Occipital lobe (tissue), 2 donors: ENCODE data around the gene GJB6. TPM values are rescaled to one million over a fixed set of nuclear protein-coding genes. Genes with fewer than 3 reads are reported as not detected.
"Not testable (repeated sequence)": the region's sequence is repeated elsewhere in the genome, so short reads cannot be mapped to it uniquely, and the experiment has no call there.

ENCODE experiments used
- DNase-seq: peaks from one replicate; lab custom pipeline; 2025; lab: John Stamatoyannopoulos, UW
- total RNA-seq: library from RNA; depleted of rRNA; stranded (reverse); fragments of >200 nt; gene quantifications from one replicate; pipeline ENCODE4 v1.2.3, GENCODE V29; 2014

The GJB6 gene
- total RNA-seq: 8.3 TPM

GRCh38 chr13:20231839-20232555 lies at the start of gene GJB6:
Gene GJB6 (minus strand): TSS chr13:20232319. CDS start chr13:20223480, 8,839 bp downstream.
- no peak for DNase-seq

DNA sequence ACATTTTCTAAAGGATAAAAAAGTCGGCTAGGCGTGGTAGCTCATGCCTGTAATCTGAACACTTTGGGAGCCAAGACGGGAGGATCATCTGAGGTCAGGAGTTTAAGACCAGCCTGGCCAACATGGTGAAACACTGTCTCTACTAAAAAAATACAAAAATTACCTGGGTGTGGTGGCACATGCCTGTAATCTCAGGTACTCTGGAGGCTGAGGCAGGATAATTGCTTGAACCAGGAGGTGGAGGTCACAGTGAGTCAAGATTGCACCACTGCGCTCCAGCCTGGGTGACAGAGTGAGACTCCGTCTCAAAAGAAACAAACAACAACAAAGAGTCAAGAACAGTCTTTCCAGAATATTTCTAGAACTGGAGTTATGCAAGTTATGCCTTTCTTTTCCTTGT lies 44.8 kb upstream of the GJB6 start:
- DNase-seq: not testable (repeated sequence)

GRCh38 chr13:20274466-20274865 lies 42.3 kb upstream of the GJB6 start:
- DNase-seq: no peak

DNA sequence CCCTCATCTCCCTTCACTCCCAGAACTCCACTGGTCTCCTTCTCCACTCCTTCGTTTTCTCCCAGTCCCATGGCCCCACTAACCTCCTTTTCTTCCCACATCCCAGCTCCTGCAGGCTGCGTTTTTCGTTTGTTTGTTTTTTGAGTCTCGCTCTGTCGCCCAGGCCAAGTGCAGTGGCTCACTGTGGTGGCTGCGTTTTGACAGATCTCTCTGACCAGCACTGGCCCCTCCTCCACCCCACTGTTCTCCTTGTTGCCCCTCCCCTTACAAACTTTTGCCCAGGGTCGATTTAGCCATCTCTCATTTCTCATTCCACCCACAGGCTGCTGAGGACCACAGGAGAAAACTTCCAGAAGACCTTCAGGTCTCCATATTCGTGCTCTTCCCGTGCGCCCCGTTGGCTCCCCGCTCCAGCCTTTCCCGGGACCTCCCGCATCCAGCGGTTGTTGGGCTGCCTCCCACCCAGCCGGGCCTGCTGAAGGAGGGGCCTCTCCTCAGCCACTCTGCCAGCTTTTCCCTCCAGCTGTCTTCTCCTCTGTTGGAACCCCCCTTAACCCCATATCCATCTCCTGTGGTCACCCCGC lies 40.6 kb upstream of the GJB6 start:
- no peak for DNase-seq

DNA sequence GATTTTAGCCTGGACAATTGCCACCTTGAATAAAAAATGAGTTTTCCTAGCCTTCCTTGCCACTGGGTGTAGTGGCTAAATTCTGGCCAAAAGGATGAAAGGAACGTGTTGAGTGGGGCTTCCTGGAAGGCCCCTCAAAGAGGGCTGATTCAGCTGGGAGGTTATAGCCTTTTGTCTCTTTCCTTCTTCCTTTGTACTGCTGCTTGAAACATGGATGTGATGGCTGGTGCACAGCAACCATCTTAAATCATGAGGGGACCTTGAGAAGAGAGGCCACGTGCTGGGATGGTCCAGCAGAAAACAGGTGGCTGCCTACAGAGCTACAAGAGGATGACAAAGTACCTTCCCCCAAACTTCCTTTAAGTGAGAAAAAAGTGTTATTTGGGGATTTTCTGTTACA lies 40.0 kb upstream of the GJB6 start:
- DNase-seq: no peak

DNA sequence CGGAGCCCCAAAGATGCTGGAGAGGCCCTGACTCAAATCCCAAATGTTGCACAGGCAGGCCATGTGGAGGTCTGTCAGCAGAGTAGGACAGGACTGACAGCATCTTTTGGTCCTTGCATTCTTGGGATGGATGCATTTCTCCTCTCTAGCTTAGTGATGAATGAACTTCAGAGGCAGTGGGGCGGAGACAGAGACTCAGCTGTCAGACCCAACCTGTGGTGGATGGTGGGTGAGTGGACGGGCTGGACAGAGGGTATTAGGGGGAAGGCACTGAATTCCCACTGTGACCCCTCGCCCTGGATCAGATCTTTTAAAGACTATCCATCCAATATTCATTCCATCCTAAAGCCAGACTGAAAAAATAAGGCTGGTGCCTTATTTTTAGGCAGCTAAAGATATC lies 39.3 kb upstream of the GJB6 start:
- DNase-seq: no peak

- no peak for DNase-seq
Measured at GRCh38 chr13:20270163-20270865, 38.2 kb upstream of the GJB6 start.

DNA sequence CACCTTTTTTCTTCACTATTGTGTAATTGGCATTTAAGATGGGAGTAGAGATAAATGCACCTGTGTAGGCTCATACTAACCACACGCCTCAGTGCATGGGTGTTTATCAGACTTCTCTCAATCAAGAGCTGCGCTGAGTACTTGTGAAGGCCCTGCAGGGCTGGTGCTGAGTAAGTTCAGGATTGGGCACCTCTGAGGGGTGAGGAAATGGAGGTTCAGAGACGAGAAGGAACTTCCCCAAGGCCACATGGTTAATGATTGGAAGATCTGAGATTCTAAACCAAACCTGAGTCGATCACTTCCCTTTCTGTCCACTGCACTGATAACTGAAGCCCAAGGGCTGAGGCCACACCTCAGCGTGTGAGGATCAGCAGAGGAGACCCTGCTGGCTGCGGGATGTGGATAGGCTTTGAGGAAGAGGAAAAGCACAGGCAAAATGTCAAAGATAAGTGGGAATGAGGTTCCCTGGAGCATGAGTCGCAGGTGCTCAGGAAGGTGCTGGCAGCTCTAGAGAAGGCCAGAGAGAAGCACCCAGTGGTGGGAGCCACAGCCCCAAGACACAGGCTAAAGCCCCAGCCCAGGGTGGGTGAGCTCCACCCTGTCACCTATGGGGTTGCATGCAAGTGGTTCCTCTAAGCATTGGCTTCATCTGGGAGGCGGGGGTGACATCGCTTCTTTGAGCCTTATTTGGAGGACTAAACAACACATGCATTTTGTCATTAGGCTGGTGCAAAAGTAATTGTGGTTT lies 32.3 kb upstream of the GJB6 start:
- DNase-seq: no peak

- no peak for DNase-seq
Measured at GRCh38 chr13:20263393-20264044, 31.4 kb upstream of the GJB6 start.

DNA sequence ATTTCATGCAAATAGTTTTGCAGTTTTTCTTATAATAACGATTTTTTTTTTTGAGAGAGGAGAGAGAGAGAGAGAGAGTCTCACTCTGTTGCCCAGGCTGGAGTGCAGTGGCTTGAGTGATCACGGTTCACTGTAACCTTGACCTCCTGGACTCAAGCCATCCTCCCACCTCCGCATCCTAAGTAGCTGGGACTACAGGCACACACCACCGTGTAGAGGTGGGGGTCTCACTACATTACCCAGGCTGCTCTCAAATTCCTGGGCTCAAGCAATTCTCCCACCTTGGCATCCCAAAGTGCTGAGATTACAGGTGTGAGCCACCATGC lies 26.8 kb upstream of the GJB6 start:
- no peak for DNase-seq

DNA sequence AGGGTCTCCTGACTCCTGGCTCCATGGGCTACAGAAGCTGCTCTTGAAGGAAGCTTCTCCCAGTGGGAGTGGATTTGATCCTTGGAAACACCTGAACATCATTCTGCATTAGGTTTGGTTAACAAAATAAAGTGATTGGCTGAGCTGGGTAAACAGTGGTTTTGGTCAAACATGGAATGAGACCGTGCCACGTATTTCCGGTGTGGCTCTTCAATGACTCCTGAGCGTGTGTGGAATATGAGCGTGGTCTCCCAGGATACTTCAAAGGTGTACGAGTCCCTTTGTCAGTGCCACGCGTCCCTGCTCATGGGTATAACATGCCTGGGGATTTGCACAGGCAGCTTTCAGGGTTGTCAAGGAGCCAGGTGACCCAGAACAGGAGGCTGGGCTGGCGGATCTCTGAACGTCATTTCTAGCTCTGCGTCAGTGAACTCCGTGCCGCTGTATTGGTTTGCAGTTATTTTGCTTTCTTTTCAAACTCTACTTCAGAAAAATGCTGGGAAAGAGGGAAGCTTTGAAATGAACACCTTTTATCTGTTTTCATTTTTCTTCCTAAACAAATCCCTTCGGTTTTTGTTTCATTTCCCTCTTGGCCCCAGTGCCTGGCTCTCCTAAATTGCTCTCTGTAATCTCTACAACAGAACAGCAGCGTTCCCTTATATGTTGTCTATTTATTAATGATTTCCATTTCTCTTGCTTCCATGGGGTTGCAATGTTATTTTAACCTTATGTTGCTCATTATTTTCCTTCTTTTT lies 26.3 kb upstream of the GJB6 start:
- no peak for DNase-seq

DNA sequence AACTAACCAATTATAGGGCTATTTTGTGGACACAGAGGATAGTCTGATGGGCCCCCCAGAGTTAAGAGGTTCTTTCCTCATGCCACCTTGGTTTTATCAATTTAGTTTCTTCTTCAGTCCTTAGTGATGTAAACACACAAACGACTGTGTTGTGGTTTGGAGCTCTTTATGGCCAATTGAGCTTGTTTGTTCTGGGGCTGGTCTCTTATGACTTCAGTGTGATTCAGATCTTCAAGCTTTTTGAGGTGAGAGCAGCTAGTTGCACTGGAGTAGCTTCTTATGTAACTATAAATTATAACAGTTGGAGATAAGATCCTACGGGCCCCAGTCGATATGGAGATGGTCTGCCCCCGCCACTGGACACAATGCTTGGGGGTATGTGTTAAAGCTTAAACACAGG lies 22.0 kb upstream of the GJB6 start:
- no peak for DNase-seq

GRCh38 chr13:20249913-20250312 lies 17.8 kb upstream of the GJB6 start:
- no peak for DNase-seq

- DNase-seq: no peak
Measured at GRCh38 chr13:20247963-20248362, 15.8 kb upstream of the GJB6 start.

- no peak for DNase-seq
Measured at GRCh38 chr13:20247403-20247802, 15.3 kb upstream of the GJB6 start.

DNA sequence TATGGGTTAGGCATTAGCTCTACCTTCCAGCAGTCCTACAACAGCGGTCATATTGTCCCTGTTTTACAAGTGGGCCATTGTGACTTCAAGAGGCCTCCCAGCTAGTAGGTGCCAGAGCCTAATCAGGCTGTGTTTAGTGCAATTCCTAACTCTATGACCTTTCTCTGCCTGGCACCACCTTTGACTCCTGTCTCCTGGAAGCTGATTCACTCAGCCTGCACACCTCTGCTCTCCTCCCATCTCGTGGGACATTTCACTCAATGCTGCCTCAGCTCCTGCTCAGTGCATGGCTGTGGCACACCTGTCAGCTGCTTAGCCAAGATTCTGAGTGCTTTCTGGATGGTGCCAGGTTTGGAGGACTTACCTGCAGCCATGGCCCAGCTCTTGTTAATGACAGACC lies 9.5 kb upstream of the GJB6 start:
- DNase-seq: no peak

GRCh38 chr13:20239748-20240147 lies 7.6 kb upstream of the GJB6 start:
- DNase-seq: no peak

DNA sequence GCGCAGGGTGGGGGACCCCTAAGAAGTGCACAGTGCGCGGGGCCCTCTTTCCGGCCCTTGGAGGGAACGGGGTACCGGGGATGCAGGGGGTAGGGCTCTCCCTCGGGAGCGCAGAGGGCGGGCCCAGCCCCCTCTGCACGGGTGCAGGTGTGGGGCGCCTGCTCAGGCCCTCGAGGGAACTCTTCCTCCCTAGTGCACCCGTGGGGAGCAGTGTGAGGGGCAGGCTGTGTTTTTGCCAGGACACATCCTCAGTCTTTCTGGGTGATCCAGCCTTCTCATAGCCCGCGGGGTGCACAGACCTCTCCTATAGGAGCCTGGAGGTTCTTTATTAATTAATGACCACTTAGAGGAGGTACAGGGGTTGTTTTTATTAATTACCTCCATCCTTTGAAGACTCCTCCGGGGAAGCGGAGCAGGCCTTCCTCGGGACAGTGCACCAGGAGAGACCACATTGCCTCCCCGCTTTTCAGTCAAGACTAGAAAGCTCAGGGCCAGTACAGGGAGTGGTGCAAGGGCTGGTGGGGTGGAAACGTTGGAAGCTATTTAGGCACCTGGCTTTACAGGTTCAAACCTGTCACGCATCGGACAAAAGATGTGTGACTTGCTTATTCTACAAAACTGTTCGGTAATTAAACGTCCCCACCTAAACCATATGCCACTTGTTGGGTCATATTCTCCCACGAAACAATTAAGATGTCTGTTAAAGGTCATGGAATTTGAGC lies 598 bp upstream of the GJB6 start:
- no peak for DNase-seq

- DNase-seq: no peak
Measured at GRCh38 chr13:20230913-20231838, 943 bp downstream of the GJB6 start.
